K562 (cell line): ENCODE data around the gene DENND6B. TPM values are rescaled to one million over a fixed set of nuclear protein-coding genes. Genes with fewer than 3 reads are reported as not detected.

Experiments used
- ARID4B ChIP-seq: sonication (generic); formaldehyde crosslinking; IDR thresholded peaks from 2 replicates; pipeline ENCODE4 v1.8.0; 2022; ENCODE audit warnings: mild to moderate bottlenecking, missing genetic modification reagents
- ESRRB ChIP-seq: fragments of 250-450 bp; sonication (Bioruptor Pico); IDR thresholded peaks from 2 replicates; pipeline ENCODE4 v1.5.0; 2020; ENCODE audit warnings: mild to moderate bottlenecking, moderate library complexity, borderline replicate concordance
- HDAC1 ChIP-seq, 2 experiments: fragments of 450-650 bp; IDR thresholded peaks; 2 replicates each; pipeline ENCODE4 v1.6.1; 2016 to 2017; ENCODE audit warnings: inconsistent platforms in 1 of 2, mild to moderate bottlenecking in 1 of 2, moderate library complexity in 1 of 2
- LCOR ChIP-seq: sonication (generic); formaldehyde crosslinking; IDR thresholded peaks from 2 replicates; pipeline ENCODE4 v1.8.0; 2022; ENCODE audit warnings: mild to moderate bottlenecking, missing genetic modification reagents
- NCOR1 ChIP-seq: fragments of 450-650 bp; IDR thresholded peaks from 2 replicates; pipeline ENCODE4 v1.6.1; 2016; ENCODE audit warnings: mild to moderate bottlenecking, moderate library complexity
- PATZ1 ChIP-seq: fragments of 250-450 bp; sonication (Bioruptor Pico); IDR thresholded peaks from 2 replicates; pipeline ENCODE4 v1.5.0; 2020; ENCODE audit warnings: mild to moderate bottlenecking, borderline replicate concordance
- PRMT5 ChIP-seq: sonication (generic); formaldehyde crosslinking; IDR thresholded peaks from 2 replicates; pipeline ENCODE4 v1.5.0; 2020; ENCODE audit warnings: missing genetic modification reagents
- RCOR1 ChIP-seq, 2 experiments: IDR thresholded peaks; 2 replicates each; pipeline ENCODE4 v1.6.1; 2012; ENCODE audit warnings: low read depth in 2 of 2, low read length in 2 of 2, borderline replicate concordance in 1 of 2, improper control_type of control experiment in 1 of 2
- SAP30 ChIP-seq: fragments of 200-600 bp; sonication (generic); IDR thresholded peaks from 2 replicates; pipeline ENCODE4 v1.6.1; 2012; ENCODE audit warnings: borderline replicate concordance, low read depth, mild to moderate bottlenecking, moderate library complexity, low read length, control low read depth, inconsistent platforms; ENCODE audit not compliant: insufficient read depth, poor library complexity, severe bottlenecking
- ZFX ChIP-seq: sonication (generic); formaldehyde crosslinking; IDR thresholded peaks from 2 replicates; pipeline ENCODE4 v1.8.0; 2022; ENCODE audit warnings: mild to moderate bottlenecking, missing genetic modification reagents, moderate library complexity
- ZNF740 ChIP-seq, 3 experiments: fragments of 200-800 bp in 1 of 3; sonication (Bioruptor generic) in 1 of 3; sonication (generic) in 1 of 3; formaldehyde crosslinking in 1 of 3; IDR thresholded peaks; 2 replicates each; pipeline versions ENCODE4 v1.6.1 to v1.8.0; 2016 to 2022; ENCODE audit warnings: mild to moderate bottlenecking in 2 of 3, missing compliant biosample characterization in 2 of 3, missing genetic modification characterization in 2 of 3, missing genetic modification reagents in 1 of 3
- polyA plus RNA-seq, 8 experiments: library from polyadenylated mRNA; depleted of rRNA in 4 of 8; stranded (reverse) in 5 of 8; unstranded in 3 of 8; fragments of >200 nt; fragmentation: Nextera tagmentation in 2 of 8; fragmentation: Illumina TruSeq in 1 of 8; extraction: Ambion mirVana in 2 of 8; extraction: Trizol in 1 of 8; gene quantifications; 2 replicates each; pipeline versions ENCODE4 v1.2.1 to v1.2.3, GENCODE V29; 2011 to 2014; ENCODE audit warnings: inconsistent platforms in 1 of 8, missing spikeins in 1 of 8
- total RNA-seq, 7 experiments: library from RNA; depleted of rRNA in 6 of 7; stranded (reverse); fragments of >200 nt in 6 of 7; fragmentation: Illumina TruSeq in 2 of 7; extraction: Trizol in 2 of 7; gene quantifications; 2 replicates each; pipeline versions ENCODE4 v1.2.1 to v1.2.3, GENCODE V29; 2011 to 2021; ENCODE audit warnings: low replicate concordance in 1 of 7
- TF ChIP-seq, protein P1 (sequence below), 2 experiments: fragments of 450-650 bp; IDR thresholded peaks; 2 replicates each; pipeline ENCODE4 v1.6.1; 2018; ENCODE audit warnings: mild to moderate bottlenecking in 2 of 2, low read depth in 1 of 2; ENCODE audit not compliant: partially characterized antibody in 2 of 2

DENND6B gene
- total and polyA plus RNA-seq, 9 of the 15 experiments (the other 6 are each of a cell fraction or from before 2014, with no cell fraction given): 0.07 to 3.7 (median 1.5) TPM

GRCh38 chr22:50270666-50271394 is 56.0 kb downstream of the DENND6B start (continued):
- TF ChIP-seq ZFX (CRISPR knock-in tag) (peak; percentile 63), ARID4B (CRISPR knock-in tag) (peak; percentile 96), HDAC1 (IDR thresholded peaks at IDR 0.05) (peak in 1 of 2 experiments; percentile 76; a peak in 2 of 4 replicates), ZNF740 (CRISPR knock-in tag; IDR thresholded peaks at IDR 0.05) (no peak), ZNF740 (tag; IDR thresholded peaks at IDR 0.05) (0 out of 4 replicates have a peak, but pooled peaks of 1 of the 2 experiments have one; percentile 0), ESRRB (CRISPR knock-in tag) (no peak), NCOR1 (no peak), RCOR1 (IDR thresholded peaks at IDR 0.05; ENCODE audit: borderline replicate concordance in 1 of 2, low read depth in 2 of 2, low read length in 2 of 2) (0 out of 4 replicates have a peak, but pooled peaks of 1 of the 2 experiments have one; percentile 25), LCOR (CRISPR knock-in tag) (peak; percentile 51; the same call in 1 of the 2 replicates), PRMT5 (CRISPR knock-in tag) (0 out of 2 replicates have a peak, but pooled peaks have one; percentile 69), SAP30 (peak; percentile 84), PATZ1 (CRISPR knock-in tag) (0 out of 2 replicates have a peak, but pooled peaks have one; percentile 39)
- TF ChIP-seq, protein P1, sequence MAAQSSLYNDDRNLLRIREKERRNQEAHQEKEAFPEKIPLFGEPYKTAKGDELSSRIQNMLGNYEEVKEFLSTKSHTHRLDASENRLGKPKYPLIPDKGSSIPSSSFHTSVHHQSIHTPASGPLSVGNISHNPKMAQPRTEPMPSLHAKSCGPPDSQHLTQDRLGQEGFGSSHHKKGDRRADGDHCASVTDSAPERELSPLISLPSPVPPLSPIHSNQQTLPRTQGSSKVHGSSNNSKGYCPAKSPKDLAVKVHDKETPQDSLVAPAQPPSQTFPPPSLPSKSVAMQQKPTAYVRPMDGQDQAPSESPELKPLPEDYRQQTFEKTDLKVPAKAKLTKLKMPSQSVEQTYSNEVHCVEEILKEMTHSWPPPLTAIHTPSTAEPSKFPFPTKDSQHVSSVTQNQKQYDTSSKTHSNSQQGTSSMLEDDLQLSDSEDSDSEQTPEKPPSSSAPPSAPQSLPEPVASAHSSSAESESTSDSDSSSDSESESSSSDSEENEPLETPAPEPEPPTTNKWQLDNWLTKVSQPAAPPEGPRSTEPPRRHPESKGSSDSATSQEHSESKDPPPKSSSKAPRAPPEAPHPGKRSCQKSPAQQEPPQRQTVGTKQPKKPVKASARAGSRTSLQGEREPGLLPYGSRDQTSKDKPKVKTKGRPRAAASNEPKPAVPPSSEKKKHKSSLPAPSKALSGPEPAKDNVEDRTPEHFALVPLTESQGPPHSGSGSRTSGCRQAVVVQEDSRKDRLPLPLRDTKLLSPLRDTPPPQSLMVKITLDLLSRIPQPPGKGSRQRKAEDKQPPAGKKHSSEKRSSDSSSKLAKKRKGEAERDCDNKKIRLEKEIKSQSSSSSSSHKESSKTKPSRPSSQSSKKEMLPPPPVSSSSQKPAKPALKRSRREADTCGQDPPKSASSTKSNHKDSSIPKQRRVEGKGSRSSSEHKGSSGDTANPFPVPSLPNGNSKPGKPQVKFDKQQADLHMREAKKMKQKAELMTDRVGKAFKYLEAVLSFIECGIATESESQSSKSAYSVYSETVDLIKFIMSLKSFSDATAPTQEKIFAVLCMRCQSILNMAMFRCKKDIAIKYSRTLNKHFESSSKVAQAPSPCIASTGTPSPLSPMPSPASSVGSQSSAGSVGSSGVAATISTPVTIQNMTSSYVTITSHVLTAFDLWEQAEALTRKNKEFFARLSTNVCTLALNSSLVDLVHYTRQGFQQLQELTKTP (IDR thresholded peaks at IDR 0.05; ENCODE audit: low read depth in 1 of 2, partially characterized antibody in 2 of 2): peak in 1 of 2 experiments; percentile 79
